ENCODE data around the gene HUWE1. TPM values are rescaled to one million over a fixed set of nuclear protein-coding genes. Genes with fewer than 3 reads are reported as not detected.

Gene HUWE1
- polyA plus RNA-seq, 4 donors = 83.2 to 166 (median 139) TPM

GRCh38 chrX:53630261-53630660 lies 56.3 kb downstream of the HUWE1 start:
- DNase-seq (ENCODE audit: low read depth in 4 of 4, low spot score in 3 of 4) = no peak

GRCh38 chrX:53622431-53622830 lies 64.1 kb downstream of the HUWE1 start:
- DNase-seq (ENCODE audit: low read depth in 4 of 4, low spot score in 3 of 4) = no peak

- no peak for DNase-seq (ENCODE audit: low read depth in 4 of 4, low spot score in 3 of 4)
Measured at GRCh38 chrX:53621418-53621986, 65.0 kb downstream of the HUWE1 start.

- DNase-seq (ENCODE audit: low read depth in 4 of 4, low spot score in 3 of 4) = no peak
Measured at GRCh38 chrX:53616946-53617345, 69.6 kb downstream of the HUWE1 start.

- no peak for DNase-seq (ENCODE audit: low read depth in 4 of 4, low spot score in 3 of 4)
Measured at GRCh38 chrX:53606456-53606855, 80.1 kb downstream of the HUWE1 start.

DNA sequence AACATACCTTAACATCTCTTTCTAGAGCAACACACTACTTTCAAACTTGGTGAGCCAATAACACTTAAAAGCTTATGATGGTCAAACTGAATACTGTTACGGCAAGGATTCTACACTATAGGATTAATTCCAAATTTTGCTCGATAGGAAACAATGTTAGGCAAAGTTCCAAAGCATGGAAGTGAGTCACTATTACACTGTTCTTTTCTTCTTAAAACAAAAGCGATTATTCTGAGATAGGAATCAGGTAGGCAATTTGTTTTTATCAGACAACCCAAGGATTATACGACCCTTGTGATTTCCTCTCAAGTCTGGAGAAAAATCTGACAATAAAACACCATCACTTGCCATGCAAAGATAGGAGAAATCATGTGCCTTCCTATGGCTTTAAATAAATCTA lies 81.5 kb downstream of the HUWE1 start:
- DNase-seq (ENCODE audit: low read depth in 4 of 4, low spot score in 3 of 4) = no peak

- DNase-seq (ENCODE audit: low read depth in 4 of 4, low spot score in 3 of 4) = no peak
Measured at GRCh38 chrX:53599781-53600396, 86.6 kb downstream of the HUWE1 start.

- DNase-seq (ENCODE audit: low read depth in 4 of 4, low spot score in 3 of 4) = no peak
Measured at GRCh38 chrX:53598169-53598568, 88.3 kb downstream of the HUWE1 start.

GRCh38 chrX:53595266-53595810 lies 91.2 kb downstream of the HUWE1 start:
- no peak for DNase-seq (ENCODE audit: low read depth in 4 of 4, low spot score in 3 of 4)

GRCh38 chrX:53594354-53594753 lies 92.2 kb downstream of the HUWE1 start:
- no peak for DNase-seq (ENCODE audit: low read depth in 4 of 4, low spot score in 3 of 4)

DNA sequence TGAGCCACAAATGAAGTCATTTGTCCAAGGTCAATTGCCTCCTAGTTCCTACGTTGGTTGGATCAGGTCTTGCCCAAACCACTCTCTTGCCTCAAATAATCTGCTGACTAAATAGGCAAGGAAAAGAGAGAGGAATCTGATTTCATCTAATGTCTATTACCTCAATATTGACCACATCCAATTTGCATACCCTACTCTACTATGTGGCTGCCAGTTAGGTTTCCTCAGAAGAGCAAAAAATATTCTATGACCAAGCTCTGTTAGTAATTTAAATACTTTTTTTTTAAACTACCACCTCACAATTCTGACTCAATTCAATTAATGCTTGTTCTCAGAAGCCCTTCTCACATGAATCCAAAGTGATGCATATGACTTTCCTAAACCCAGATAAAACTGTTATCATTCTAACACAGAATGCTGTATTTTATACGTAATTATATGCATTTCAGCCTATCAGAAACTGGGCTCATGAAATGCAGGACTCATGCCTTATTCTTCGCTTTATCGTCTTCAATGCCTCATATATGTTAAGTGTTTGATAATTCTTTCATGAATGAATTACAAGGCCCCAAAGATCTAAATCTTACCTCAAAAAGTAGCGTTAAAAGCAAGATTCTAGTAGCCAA lies 98.6 kb downstream of the HUWE1 start:
- no peak for DNase-seq (ENCODE audit: low read depth in 4 of 4, low spot score in 3 of 4)

DNA sequence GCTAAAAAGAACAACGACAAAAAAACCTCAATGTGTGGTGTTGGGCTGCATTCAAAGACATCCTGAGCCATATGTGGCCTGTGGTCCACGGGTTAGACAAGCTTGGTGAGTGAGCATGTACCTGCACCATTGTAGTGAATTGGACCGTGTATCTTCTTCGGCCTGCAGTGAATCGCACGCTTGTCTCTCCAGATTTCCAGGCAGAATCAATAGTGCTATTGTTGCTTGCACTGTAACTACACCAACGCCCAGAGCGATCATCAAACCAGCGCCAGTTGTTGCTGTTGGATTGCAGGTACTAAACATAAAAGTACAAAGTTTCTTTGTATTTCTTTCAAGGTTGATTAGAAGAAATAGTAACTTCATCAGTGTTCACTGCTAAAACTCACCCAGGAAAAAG lies 101.6 kb downstream of the HUWE1 start:
- no peak for DNase-seq (ENCODE audit: low read depth in 4 of 4, low spot score in 3 of 4)

DNA sequence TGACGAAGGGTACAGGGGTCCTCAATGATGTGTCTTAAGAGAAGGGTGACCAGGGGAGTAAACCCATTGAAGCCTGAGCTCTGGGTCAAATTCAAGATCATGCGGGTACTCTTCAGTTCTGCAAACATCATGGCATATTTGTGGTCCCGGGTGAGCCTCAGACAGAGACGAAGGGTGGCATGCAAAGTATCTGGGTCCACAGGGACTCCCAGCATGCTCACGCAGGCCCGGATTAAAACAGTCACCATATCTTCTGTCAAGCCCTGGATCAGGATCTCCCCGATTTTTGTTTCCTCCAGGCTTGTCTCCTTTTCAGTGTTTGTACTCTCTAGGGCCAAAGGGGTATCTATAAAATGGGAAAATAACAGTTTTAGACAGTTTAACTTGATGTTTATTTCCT lies 102.9 kb downstream of the HUWE1 start:
- DNase-seq (ENCODE audit: low read depth in 4 of 4, low spot score in 3 of 4) = no peak

DNA sequence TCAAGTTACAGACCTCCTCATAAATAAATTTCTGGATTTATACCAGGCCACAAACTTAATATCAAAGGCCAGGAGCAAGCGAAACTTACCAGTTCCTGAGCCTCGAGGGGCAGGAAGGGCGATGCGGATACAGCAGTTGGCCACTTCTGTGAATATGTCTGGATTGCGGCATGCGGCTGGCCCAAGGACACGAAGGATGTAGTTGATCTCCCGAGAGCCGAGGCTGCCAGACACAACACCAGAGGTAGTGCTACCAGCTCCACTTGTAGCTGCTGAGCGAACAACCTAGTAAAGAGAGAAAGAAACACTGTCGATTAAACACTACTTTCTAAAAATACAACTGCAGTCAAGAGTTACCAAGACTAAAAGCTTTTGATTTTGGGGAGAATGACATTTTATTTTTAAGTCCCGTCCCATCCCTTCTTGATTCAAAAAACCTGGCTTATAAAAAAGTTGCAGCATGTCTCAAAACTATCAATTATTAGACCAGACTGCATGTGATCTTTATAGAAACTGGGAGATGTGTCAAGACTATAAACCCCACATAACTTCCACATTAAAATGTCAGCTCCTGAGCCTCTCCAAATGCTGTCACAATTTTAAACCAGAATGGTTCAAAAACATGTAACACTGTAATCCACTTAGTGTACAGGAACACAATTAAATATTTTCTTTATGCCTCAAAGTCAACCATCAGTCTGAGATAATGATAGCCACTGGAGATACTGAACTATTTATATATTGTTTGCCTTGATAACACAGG lies 105.6 kb downstream of the HUWE1 start:
- DNase-seq (ENCODE audit: low read depth in 4 of 4, low spot score in 3 of 4) = peak; percentile 7 to 18 (median 12)

GRCh38 chrX:53571494-53571893 lies 115.0 kb downstream of the HUWE1 start:
- DNase-seq (ENCODE audit: low read depth in 4 of 4, low spot score in 3 of 4) = no peak

DNA sequence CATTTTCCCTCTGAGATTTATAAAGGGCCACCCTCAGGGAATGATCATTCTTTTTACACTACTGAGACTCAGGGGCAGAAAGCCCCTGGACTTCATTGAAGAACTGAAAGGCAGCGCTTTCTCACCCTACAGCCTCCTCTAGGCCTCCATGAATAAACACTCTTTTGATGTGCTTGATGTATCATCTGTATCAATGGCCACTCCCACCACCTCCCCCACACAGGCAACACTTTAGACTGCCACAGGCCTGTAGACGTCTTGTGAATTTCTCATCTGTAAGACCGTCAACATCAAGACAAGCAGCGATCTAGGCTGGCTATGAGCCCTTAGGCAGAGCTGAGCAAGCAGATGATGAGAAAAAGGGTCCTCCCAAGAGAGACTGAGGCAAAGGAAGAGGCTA lies 123.2 kb downstream of the HUWE1 start:
- DNase-seq (ENCODE audit: low read depth in 4 of 4, low spot score in 3 of 4) = no peak

DNA sequence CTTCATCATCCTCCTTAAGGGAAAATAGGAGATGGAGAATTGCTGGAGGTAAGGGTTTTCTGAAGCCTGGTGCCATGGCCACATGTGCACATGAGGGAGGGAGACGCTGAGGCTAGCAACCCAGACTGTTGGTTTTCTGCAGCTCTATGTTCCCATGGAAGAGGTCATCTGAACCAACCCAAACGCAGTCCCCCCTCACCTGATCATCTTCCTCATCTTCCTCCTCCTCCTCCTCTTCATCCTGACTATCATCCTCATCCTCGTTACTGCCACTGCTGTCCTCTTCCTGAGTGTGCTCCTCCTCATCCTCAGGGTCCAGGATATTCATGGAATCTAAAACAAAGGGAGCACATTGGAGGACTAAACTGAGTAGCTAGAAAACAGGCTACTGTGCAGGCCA lies 124.6 kb downstream of the HUWE1 start:
- DNase-seq (ENCODE audit: low read depth in 4 of 4, low spot score in 3 of 4) = no peak

GRCh38 chrX:53558646-53559045 lies 127.9 kb downstream of the HUWE1 start:
- no peak for DNase-seq (ENCODE audit: low read depth in 4 of 4, low spot score in 3 of 4)

DNA sequence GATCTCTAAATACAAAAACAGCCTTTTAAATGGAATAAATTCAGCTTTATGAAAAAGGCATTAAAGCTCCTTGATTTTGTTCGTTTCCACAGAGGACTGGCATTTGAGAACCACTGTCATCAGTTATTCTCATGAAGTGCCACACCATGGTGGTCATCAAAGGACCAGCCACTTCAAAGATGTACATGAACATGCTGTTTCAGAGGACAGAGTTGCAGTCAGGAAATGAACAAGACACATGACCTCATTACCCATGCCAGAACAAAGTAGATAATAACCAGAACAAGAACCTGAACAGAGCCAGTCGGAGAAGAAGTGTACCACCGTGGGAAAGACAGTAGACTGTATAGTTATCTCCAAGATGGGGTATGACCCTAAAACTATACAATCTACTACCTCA lies 129.7 kb downstream of the HUWE1 start:
- DNase-seq (ENCODE audit: low read depth in 4 of 4, low spot score in 3 of 4) = no peak

GRCh38 chrX:53550756-53551463 lies 135.6 kb downstream of the HUWE1 start:
- no peak for DNase-seq (ENCODE audit: low read depth in 4 of 4, low spot score in 3 of 4)

GRCh38 chrX:53547668-53548067 lies 138.9 kb downstream of the HUWE1 start:
- no peak for DNase-seq (ENCODE audit: low read depth in 4 of 4, low spot score in 3 of 4)

All from left renal pelvis (tissue), 4 donors.